OCI-LY1 (cell line): ENCODE data around the gene PRR36.

Source experiments
- CTCF ChIP-seq: fragments of 200-600 bp; sonication (generic), shearing (Covaris generic); IDR thresholded peaks from 2 replicates; pipeline ENCODE4 v1.5.1; 2017; ENCODE audit warnings: mild to moderate bottlenecking, antibody characterized with exemption, low read length, moderate library complexity, mixed read lengths
- EZH2 ChIP-seq: fragments of 200-600 bp; sonication (generic), shearing (Covaris generic); IDR thresholded peaks from 2 replicates; pipeline ENCODE4 v1.8.0; 2017; ENCODE audit warnings: borderline replicate concordance, mixed run types, mild to moderate bottlenecking, antibody characterized with exemption, low read length, moderate library complexity, mixed read lengths

- TF ChIP-seq CTCF (no peak), EZH2 (no peak)
These were observed 1.6 kb downstream of the PRR36 start for GRCh38 chr19:7872306-7873204.
